HG03060 (cell line): ENCODE data around the gene LCMT2.
"Not testable (repeated sequence)": the region's sequence is repeated elsewhere in the genome, so short reads cannot be mapped to it uniquely, and the experiment has no call there.

Experiments
- ATAC-seq: cut with Tn5 transposase; IDR thresholded peaks from one replicate; pipeline ENCODE4 v1.9.1; 2021; ENCODE audit warnings: low read depth, moderate number of reproducible peaks; ENCODE audit not compliant: unreplicated experiment

Gene LCMT2

GRCh38 chr15:43316971-43317346, 13.4 kb downstream of the LCMT2 start:
- no peak for ATAC-seq

- ATAC-seq: no peak
These were observed 14.1 kb downstream of the LCMT2 start for GRCh38 chr15:43316016-43316970.

- no peak for ATAC-seq
These were observed 16.2 kb downstream of the LCMT2 start for GRCh38 chr15:43314171-43314570.

- no peak for ATAC-seq
These were observed 18.0 kb downstream of the LCMT2 start for GRCh38 chr15:43312378-43312777.

- no peak for ATAC-seq
These were observed 28.1 kb downstream of the LCMT2 start, which contains the start of gene TGM7 for GRCh38 chr15:43302205-43302817. Gene TGM7 (minus strand): TSS chr15:43302255.

- no peak for ATAC-seq
These were observed 30.5 kb downstream of the LCMT2 start for GRCh38 chr15:43299884-43300283.

GRCh38 chr15:43299411-43299810, 31.0 kb downstream of the LCMT2 start:
- no peak for ATAC-seq

- ATAC-seq: no peak
These were observed 36.2 kb downstream of the LCMT2 start for GRCh38 chr15:43294091-43294706.

- ATAC-seq: no peak
These were observed 36.9 kb downstream of the LCMT2 start for GRCh38 chr15:43293432-43293831.

GRCh38 chr15:43292375-43293078, 37.8 kb downstream of the LCMT2 start:
- ATAC-seq: no peak

- ATAC-seq: not testable (repeated sequence)
These were observed 40.7 kb downstream of the LCMT2 start for GRCh38 chr15:43289656-43290055.

GRCh38 chr15:43287254-43287653, 43.1 kb downstream of the LCMT2 start:
- no peak for ATAC-seq

- ATAC-seq: no peak
These were observed 44.3 kb downstream of the LCMT2 start for GRCh38 chr15:43286074-43286473.

GRCh38 chr15:43285609-43286037, 44.8 kb downstream of the LCMT2 start:
- no peak for ATAC-seq

- ATAC-seq: no peak
These were observed 46.8 kb downstream of the LCMT2 start for GRCh38 chr15:43283526-43283925.

GRCh38 chr15:43281926-43282602, 48.3 kb downstream of the LCMT2 start:
- ATAC-seq: no peak

- ATAC-seq: no peak
These were observed 49.4 kb downstream of the LCMT2 start for GRCh38 chr15:43280996-43281395.

GRCh38 chr15:43279496-43279895, 50.9 kb downstream of the LCMT2 start:
- no peak for ATAC-seq

- ATAC-seq: no peak
These were observed 51.5 kb downstream of the LCMT2 start for GRCh38 chr15:43278869-43279268.

GRCh38 chr15:43277901-43278300, 52.5 kb downstream of the LCMT2 start:
- no peak for ATAC-seq
